Measurements from ENCODE around the gene FNDC3B.
A peak's percentile ranks its signal among the peaks of the same experiment; 100 is the strongest.

FNDC3B gene

GRCh38 chr3:172097585-172097984, 58.2 kb downstream of the FNDC3B start:
- no peak for DNase-seq

DNA sequence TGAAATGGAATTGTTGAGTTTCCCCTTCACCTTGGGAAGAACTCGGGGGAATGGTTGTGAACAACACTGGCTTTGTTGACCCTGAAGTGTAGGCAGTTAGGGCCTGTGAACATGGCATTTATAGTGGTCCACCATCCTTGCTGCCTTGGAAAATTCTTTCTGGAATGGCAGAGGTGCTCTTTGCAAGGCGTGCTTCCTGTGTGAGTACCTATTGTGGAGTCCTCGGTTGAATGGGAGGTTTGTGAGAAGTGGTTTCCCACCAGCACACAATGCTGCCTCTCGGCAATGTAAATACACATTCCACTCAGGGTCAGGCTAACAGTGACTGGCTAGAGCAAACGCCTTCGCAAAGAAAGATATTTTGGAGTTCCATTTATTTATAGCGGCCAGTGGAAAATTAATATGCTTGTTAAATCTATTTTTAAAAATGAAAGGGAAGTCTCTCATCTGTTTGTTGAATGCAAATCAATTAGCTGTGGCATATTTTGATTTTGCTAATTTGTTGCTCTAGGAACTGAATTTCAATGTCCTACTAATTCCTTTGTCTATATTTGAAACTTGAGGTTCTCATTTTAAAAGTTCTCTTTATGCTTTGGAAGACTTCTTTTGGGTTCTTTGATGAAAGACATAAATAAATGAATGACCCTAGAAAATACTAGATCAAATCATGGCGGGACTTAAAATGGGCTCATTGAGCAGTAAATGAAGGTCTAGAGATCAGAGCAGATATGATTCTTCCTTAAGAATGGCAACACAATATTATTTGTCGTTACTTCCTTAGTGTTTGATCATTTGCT, 59.5 kb downstream of the FNDC3B start:
- DNase-seq, result peak; percentile 44

DNA sequence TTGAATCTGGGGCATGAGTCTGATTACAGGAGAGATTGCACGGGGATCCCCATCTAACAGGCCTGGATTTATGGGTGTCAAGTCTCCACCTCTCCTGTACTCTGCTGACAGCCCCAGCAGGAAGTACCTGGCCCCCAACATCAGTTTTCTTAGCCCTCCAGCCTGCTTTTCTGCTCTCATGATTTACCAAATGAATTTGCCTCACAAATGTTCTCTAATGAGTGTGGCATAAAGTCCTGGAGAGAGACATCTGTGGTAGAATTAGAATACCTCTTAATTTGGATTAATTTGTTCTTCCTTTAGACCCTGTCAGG, 60.1 kb downstream of the FNDC3B start:
- DNase-seq, result no peak

DNA sequence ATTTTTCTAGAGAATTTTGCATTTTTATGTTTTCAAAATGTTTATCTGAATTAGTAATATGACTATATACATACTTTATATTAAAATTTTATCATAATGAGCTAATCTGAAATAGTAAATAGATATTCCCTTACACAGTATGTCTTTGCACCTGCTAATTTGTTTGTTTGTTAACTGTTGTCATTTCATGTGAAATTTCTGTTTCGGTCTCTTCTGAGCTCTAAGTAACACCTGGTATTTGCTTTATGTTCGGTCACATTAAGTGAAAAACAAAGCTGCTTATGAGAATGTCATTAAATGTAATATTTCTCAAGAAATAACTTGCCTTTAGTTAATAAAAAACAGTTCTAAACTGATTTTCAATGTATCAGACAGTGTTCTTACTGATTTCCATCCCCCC, 61.1 kb downstream of the FNDC3B start:
- DNase-seq, result no peak

DNA sequence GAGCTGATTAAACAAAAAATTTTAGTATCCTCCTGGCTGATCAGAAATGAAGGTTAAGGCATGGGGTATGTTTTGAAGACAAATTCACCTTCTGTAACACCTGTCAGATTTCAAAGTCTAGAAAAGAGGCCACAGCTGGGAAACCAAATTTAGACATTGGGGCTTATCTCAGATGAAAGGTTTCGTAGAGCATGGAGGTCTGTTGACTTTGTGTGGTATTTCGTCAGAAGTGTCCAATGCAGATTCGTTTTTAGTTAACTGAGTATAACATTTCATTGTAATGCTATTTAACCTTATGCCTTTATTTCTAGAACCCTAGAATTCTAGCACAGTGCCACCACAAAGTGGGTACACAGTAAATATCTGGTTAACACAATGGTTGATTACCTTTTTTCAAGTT, 61.7 kb downstream of the FNDC3B start:
- no peak for DNase-seq

- DNase-seq, result no peak
These were observed 62.9 kb downstream of the FNDC3B start for GRCh38 chr3:172102123-172102882.

- DNase-seq, result no peak
These were observed 63.5 kb downstream of the FNDC3B start for GRCh38 chr3:172102883-172103310.

GRCh38 chr3:172103724-172104123, 64.3 kb downstream of the FNDC3B start:
- no peak for DNase-seq

- DNase-seq, result no peak
These were observed 65.2 kb downstream of the FNDC3B start for GRCh38 chr3:172104471-172105072.

DNA sequence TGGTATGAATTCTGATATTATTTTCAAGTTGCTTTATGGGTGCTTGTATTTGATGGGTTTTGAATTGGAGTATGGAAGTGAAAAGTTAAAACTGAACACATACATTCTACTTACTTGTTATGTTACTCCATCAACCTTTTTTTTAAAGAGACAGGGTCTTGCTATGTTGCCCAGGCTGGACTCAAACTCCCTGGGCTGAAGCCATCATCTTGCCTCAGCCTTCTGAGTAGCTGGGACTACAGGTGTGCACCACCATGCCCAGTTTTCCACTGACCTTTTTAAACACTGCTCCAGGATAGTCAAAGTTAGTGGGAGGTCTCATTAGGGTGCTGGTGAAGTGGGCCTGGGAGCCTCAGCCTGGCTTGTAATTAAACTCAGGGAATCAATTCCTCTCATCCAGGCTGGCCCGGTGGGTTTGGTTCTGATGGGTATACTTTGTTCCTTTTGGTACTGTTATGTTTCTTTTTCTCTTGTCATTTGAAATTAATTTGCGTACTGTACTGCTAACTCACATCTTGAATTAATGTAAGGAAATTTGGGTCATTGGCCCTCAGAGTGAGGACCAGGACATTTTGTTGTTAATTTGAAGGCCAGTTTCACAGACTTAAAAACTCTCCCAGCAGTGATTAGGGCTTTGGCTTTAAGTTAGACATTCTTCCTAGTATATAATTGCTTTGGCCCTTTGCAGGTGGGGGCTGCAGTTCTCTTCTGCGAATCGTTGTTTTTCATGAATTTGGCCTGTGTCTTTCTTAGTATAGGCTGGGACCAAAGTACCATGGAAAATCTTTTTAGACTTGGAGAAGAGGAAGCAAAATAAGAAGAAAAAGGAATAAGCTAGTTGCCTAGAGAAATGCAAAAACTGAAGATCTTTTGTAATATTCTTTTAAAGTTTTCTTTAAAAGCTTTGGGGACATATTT, 66.9 kb downstream of the FNDC3B start:
- DNase-seq, result no peak

DNA sequence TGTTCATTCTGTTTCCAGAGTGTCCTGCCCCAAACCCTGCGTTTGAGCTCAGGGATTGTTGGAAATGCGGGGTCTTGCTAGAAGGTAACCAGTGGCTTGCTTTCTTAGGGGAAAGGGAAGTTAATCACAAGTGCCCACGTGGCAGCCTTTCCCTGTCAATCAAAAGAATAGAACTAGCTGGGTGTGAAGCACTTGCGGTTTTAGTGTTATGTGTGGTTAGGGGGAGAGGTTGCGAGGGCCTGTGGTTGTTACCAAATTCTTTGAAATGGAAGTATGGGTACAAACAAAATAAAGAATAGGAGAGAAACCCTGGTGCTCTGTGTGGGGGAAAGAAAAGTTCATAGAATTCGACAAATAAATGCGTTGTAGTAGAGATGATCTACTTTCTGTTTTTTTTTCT, 67.6 kb downstream of the FNDC3B start:
- DNase-seq, result no peak

- no peak for DNase-seq
These were observed 68.0 kb downstream of the FNDC3B start for GRCh38 chr3:172107403-172107802.

GRCh38 chr3:172110127-172110779, 70.9 kb downstream of the FNDC3B start:
- DNase-seq, result no peak

DNA sequence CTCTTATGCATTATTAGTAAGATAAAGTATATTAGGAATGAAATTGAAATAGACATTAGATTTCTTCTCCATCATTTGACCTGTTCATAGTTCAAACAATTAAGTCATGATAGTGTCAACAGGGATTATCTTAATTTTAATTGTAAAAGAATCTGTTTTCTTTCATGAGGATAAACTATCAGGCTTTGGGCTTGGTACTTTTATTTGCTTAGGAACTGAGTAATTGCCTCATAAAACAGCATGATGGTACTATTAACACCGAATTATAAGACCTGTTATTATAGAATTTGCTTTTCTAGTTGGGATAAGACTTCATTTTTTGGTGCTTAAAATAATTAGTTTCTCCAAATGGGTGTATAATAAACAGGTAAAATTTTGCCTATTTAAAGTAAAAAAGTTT, 71.8 kb downstream of the FNDC3B start:
- DNase-seq, result no peak

DNA sequence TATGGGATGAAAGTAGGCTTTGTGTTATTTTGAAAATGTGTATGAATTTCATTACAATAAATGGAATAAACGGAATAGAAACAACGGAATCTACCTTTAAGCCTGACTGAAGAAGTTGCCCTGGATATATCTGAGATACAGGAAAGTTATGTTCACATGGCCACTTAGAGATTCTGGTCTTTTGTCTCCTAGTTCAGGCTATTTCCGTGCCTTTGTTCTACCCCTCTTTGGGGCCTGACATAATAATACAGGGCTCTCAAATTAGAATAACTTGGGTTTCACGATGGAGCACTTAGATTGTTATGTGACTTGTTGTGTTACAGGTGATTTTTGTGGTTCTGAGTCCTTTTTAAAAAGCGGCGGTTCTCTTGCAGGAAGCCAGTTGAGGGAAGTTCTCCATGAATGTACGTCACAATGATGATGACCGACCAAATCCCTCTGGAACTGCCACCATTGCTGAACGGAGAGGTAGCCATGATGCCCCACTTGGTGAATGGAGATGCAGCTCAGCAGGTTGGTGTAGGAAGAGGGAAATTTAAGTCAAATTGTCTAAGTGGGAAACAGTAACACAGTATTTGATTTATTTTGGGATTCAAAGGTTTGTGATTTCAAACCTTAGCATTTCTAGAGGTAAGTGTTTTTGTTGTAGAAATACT, 72.8 kb downstream of the FNDC3B start:
- DNase-seq, result no peak

DNA sequence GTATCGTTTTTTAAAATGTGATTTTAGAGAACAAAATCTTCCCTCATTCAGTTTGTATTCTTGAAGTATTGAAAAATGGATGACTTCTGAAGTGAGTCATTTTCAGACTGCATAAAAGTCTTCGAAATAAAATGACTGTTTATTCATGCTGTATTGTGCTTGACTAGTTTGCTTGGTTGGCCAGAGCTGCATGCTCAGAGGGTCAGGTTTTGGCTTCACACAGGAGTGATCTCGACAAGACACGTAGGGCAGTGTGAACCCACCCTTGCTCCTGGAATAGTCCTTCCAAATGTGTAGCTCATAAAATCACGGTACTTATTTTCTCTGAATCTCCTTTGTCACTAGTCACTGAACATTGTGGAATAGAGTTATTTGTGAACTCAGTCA, 73.3 kb downstream of the FNDC3B start:
- DNase-seq, result no peak

- no peak for DNase-seq
These were observed 74.3 kb downstream of the FNDC3B start for GRCh38 chr3:172113710-172114109.

DNA sequence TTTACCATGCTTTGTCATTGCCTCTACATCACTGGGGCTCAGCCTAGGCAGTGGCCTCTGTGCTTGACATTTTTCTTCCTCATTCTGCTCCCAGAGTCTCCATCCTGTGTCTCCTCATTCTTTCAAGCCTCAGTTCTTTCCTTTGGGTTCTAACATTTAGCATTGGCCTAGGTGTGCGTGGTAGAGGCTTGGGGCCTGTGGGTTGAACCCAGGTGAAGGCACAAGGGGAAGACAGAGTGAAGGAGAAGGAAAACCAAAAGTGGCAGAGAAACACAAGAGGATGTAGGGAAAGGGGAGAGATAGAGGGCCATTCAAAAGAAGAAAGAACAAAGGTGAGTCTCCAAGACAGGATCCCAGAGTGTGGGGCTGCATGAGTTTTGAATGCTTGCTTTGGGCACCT, 75.7 kb downstream of the FNDC3B start:
- no peak for DNase-seq

DNA sequence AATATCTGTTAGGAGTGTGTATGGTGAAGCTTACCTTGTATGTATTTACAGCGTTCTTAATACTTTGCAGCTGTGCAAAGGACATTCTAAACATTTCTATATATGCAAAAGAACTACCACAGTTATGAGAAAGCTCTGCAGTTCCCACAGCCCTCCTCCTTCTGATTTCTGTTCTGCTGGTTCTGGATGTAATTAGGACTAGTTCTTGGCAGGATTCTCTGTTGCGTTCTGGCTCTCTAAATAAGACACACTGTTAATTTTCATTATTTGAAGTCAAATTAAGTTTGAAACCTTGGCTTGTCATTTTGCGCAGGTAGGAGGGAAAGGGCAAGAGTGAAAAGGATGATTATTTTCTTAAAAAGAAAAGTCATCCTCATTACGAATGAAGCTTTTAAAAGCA, 76.4 kb downstream of the FNDC3B start:
- no peak for DNase-seq

GRCh38 chr3:172118019-172118418, 78.6 kb downstream of the FNDC3B start:
- DNase-seq, result no peak

DNA sequence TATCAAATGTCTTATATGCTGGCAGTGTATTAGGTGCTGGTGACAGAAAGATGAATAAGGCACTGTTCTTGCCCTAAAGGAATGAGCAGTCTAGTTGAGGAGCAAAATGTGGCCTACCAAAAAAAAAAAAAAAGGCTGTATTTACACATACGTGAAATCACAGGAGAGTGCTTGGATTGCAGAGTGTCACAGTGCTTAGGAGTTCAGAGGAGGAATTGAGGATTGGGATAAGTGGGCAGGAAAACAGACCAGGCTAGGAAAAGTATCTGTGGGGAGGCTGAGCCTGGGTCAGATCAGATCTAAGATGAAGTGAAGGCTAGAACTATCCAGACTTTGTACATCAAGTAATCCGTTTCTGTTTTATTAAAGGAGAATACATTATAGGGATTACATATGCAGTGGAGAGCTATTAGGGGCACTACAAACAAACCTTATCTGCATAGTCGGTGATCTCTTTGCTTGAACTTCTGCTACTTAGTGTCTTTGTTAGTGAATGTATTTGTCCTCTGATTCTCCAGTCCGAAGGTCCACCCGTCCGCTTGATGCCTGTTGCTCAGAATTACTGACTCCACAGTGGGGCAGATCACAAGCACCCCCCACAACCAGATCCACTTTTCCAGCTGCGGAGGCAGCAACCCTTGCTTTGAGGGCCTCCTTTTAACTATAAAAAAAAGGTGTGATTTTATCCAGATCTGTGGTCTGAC, 80.0 kb downstream of the FNDC3B start:
- no peak for DNase-seq

Data from NCI-H1092 (cell line).